Dermis blood vessel endothelial cell (primary cell): ENCODE data around the gene GFI1. TPM values are rescaled to one million over a fixed set of nuclear protein-coding genes. Genes with fewer than 3 reads are reported as not detected.

Source experiments
- DNase-seq: peaks from one replicate; pipeline ENCODE4 v3.0.0; 2010
- total RNA-seq: library from RNA; depleted of rRNA; stranded (reverse); fragments of >200 nt; gene quantifications from 2 replicates; pipeline ENCODE4 v1.2.3, GENCODE V29; 2014

The GFI1 gene
- total RNA-seq, 1 donor from 2014 or later, result under 0.01 TPM

- no peak for DNase-seq
Measured at GRCh38 chr1:92487078-92487605, 417 bp upstream of the GFI1 start.

GRCh38 chr1:92485381-92486250 lies 1.1 kb downstream of the GFI1 start:
- peak; percentile 39 for DNase-seq

GRCh38 chr1:92484472-92485380 lies 2.0 kb downstream of the GFI1 start:
- DNase-seq, result peak; percentile 15

GRCh38 chr1:92483610-92484471 lies 2.9 kb downstream of the GFI1 start:
- DNase-seq, result no peak

- DNase-seq, result peak; percentile 31
Measured at GRCh38 chr1:92482665-92483609, 3.8 kb downstream of the GFI1 start.

DNA sequence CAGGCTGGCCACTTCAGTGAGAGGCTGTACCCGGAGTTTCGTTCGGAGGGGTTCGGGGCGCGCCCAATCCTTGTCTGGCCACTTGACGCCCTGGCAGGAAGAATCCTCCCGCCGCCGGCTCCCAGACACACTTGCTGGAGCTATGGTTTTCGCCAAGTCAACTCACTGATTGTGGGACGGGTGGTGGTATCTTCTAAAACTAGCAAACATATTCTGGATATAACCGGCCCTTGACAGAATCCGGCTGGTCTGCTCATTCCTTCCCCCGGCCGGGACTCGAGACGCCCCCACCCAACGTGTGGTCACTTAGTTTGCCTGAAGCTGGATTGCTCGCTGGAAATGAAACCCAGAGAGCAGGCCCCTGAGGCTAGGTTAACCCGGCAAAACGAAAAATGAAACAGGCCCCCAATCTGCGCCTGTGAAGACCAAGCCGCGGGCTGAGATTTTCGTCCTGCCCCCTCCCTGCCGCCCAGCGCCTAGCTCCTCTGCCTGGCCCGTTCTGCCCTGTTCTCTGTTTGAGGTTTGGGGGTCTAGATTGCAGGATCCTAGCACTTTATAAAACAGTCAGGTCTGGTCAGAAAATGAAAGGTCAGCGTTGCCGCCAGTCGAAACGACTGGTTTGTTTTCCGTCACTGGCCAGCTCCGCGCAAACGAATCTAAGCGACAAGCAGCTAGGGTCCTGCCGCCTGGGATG lies 4.6 kb downstream of the GFI1 start:
- peak; percentile 20 for DNase-seq

DNA sequence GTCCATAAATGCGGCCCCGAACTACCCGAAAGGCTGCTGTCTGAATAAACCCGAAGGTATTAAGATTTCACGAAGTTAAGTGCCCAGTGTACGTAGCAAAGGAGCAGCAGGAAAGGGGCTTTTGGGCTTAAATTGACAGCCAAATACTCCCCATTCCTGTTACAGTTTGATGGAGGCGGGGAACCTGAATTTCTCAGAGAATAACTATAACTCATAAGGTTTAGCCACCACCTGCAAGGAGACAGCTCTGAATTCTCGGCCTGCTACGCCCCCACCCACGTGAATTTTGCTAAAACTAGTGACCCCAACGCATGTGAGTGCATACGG lies 5.2 kb downstream of the GFI1 start:
- no peak for DNase-seq

GRCh38 chr1:92480813-92481598 lies 5.7 kb downstream of the GFI1 start:
- DNase-seq, result no peak

DNA sequence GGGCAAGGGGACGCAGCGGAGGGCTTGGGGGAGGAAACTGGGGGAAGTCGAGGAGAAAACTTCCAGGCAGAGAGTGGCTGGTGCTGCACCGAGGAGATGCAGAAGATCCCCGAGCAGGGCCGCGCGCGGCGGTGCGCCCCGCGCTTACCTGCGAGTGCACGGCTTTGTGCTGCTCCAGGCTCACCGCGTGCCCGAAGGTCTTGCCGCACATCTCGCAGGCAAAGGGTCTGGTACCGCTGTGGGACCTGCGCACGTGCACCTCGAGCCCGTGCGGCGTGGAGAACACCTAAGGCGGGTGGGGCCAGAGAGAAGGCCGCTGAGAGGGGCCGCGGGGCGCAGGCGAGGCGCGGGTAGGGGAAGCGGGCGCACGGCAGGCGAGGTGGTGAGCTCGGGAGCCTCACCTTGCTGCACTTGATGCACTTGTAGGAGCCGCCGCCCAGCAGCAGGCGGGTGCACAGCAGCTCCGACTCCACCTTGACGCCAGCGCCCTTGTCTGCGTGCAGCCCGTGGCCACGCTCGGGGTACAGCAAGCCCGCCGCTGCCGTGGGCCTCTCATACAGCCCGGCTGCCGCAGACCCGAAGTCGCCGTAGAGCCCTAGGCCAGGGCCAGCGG lies 6.4 kb downstream of the GFI1 start:
- DNase-seq, result no peak

DNA sequence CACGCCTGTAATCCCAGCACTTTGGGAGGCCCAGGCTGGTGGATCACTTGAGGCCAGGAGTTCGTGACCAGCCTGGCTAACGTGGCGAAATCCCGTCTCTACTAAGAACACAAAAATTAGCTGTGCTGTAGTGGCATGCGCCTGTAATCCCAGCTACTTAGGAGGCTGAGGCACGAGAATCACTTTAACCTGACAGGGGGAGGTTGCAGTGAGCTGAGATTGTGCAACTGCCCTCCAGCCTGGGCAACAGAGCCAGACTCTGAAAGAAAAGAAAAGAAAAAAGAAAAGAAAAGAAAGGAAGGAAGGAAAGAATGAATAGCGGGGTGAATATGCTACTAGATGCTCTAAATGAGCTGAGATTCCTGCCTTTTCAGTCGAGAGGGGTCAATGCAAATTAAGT lies 7.1 kb downstream of the GFI1 start:
- DNase-seq, result no peak

DNA sequence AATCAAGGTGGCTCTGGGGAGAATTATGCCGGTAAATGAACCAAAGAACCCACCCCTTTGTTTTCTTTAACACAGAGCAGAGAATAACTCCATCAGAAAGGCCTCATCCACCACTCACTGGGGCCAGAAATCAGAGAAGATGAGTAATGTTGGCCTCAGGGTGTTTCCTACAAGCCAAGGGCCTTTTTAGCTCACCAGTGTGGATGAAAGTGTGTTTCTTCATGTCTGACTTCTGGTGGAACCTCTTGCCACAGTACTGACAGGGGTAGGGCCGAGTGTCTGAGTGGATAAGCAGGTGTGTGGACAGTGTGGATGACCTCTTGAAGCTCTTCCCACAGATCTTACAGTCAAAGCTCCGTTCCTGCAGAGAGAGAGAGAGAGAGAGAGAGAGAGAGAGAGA lies 8.3 kb downstream of the GFI1 start:
- DNase-seq, result no peak

DNA sequence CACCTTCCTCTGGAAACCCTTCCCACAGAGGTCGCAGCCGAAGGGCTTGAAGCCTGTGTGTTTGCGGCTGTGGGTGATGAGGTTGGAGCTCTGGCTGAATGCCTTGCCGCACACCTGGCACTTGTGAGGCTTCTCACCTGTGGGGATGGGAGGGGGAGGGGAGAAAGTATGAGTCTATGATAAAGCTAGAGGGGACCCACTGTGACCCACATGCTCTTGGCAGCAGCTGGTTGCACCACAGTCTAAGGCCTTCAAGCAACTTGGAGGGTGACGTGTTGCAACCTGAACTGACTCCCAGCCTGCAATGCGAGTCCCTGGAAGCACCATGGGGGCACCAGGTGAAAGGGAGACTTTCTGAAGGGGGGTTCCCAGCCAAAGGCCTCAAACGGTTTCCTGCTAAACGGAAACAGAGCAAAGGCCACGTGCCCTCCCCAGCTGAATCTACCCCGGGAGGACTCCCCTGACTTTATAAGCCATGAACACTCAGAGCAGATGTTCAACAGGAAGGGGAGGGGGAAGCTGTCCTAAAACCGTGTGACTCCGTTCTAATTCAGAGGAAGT lies 10.6 kb downstream of the GFI1 start:
- no peak for DNase-seq

GRCh38 chr1:92475029-92475428 lies 11.7 kb downstream of the GFI1 start:
- DNase-seq, result no peak

GRCh38 chr1:92473781-92474495 lies 12.8 kb downstream of the GFI1 start:
- no peak for DNase-seq

GRCh38 chr1:92470216-92470615 lies 16.5 kb downstream of the GFI1 start:
- no peak for DNase-seq

DNA sequence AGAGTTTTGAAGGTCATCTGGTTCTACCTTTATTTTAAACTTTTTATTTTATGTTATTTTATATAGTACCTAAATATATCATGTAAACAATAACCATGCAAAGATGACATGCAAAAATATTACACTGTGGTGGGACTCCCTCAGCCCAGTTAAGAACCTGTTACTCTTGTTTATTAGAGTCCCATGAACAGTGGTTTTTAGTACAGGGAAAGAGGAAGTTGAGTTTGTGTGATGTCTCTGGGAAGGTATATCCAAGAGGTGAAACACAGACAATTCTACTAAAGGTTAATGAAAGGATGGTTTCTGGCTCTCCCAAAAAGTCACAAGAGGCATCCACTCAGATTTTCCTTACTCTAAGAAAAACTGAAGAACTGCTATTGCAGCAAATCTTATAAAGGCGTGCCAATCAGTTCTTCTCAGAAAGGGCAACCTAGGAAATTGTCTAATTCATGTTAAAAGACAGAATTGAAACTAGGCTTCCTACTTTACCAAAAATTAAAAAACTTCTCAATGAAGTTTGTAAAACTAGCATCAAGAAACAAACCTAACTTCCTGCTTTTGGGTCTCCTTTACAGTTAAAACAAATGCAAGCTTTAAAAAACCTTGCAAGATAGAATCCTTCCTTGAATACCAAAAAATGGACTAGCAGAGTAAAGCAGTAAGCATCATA lies 19.9 kb downstream of the GFI1 start:
- DNase-seq, result no peak

DNA sequence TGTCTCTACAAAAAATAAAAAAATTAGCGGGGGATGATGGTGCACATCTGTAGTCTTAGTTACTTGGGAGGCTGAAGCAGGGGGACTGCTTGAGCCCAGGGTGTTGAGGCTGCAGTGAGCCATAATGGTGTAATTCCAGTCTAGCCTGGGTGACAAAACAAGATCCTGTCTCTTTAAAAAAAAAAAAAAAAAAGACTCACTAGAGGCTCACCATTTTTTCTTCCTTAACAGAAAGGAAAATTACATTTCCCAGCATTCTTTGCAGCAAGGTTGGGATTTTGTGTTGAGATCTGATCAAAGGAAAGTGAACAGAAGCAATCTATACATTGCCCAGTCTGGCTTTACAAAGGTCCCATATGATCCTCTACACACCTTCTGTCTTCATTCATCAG lies 21.5 kb downstream of the GFI1 start:
- DNase-seq, result no peak
